GM18520 (cell line): ENCODE results near the gene LIF.

Source experiments
- ATAC-seq: cut with Tn5 transposase; IDR thresholded peaks from one replicate; pipeline ENCODE4 v1.9.1; 2021; ENCODE audit not compliant: unreplicated experiment

Gene LIF

DNA sequence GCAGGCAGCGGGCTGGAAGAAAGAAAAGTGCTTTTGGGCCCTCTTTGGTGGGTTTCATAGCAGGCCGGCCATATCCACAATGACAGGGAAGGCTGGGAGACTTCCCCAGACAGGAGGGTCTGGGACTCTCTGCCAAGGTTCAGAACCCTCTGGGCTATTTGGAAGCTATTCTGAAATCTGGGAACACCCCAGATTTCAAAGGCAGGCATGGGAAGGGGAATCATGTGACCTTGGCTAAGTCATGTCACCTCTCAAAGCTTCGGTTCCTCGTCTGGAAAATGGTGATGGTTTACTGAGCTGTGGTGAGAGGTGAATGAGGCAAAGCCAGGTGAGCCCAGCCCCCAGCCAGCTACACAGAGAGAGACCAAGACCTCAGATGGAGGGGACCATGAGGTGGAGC, 38.1 kb upstream of the LIF start:
- no peak for ATAC-seq

DNA sequence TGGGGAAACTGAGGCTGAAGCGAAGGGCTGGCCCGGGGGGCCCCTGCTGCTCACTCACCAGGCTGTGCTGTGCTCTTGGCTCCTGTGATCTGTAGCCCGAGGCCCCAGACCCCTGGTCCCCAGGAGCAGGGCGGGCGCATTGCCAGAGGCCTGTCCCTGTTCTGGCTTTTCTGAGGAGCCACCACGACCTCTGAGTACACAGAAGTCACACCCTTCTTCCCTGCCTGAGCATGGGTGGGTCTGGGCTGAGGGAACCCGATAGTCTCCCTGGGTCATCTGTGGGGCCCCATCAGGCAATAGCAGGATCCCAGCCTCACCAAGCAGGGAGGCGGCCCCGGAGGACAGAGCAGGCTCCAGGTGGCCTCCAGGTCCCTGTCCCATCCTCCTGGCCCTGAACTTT, 37.6 kb upstream of the LIF start:
- no peak for ATAC-seq

DNA sequence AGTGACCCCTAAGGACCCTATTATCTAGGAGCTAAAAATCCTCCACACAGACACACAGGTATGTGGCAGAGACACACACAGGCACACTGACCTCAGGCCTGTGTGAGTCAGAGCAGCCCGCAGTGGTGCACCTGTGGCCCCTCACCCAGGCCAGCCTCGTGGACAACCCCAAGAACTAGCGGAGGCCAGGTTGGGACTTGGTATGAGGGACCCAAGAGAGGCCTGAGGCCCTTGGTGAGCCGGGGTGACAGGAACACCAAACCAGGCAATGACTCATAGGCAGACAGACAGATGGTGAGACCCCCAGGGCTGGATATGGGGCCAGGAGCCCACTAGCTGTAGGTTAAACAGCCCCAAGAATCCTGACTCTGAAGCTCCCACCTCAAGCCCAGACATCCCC, 36.8 kb upstream of the LIF start:
- ATAC-seq, result no peak

DNA sequence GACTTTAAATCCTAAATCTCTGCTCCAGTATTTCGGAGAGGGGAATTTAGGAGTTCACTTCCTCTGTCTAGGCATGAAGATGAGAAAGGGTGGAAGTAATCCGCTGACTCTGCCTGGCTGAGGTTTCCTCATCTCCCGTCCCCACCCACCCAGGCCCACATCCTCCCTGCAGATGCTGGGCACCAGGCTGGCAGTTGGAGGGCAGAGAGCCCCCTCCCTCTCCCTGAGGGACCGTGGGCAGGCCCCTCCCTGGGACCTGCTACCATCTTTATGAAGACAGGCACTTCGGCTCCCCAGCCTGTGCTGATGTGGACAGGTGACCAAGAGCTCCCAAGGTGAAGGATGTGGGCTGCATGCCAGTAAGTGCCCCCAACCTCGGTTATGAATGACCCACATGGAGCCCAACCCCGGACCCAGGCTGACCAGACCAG, 36.1 kb upstream of the LIF start:
- no peak for ATAC-seq

DNA sequence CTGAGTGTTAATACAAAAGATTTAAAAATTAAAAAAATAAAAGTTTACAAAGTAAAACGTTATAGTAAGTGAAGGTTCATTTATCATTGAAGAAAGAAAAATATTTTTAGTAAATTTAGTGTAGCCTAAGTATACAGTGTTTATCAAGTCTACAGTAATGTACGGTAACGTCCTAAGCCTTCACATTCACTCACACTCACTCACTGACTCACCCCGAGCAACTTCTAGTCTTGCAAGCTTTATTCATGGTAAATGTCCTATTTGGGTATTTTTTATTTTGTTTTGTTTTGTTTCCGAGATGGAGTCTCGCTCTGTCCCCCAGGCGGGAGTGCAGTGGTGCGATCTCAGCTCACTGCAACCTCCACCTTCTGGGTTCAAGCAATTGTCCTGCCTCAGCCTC, 33.9 kb upstream of the LIF start:
- no peak for ATAC-seq

DNA sequence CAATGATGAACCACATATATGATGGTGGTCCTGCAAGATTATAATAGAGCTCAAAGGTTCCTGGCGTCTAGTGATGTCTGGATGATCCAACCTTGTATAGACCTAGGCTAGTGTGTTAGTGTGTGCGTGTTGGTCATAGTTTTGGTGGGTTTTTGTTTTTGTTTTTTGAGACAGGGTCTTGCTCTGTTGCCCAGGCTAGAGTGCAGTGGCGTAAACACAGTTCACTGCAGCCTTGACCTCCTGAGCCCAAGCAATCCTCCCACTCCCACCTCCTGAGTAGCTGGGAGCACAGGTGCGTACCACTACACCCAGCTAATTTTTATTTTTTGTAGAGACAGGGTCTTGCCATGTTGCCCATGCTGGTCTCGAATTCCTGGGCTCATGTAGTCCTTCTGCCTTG, 33.4 kb upstream of the LIF start:
- ATAC-seq, result no peak

DNA sequence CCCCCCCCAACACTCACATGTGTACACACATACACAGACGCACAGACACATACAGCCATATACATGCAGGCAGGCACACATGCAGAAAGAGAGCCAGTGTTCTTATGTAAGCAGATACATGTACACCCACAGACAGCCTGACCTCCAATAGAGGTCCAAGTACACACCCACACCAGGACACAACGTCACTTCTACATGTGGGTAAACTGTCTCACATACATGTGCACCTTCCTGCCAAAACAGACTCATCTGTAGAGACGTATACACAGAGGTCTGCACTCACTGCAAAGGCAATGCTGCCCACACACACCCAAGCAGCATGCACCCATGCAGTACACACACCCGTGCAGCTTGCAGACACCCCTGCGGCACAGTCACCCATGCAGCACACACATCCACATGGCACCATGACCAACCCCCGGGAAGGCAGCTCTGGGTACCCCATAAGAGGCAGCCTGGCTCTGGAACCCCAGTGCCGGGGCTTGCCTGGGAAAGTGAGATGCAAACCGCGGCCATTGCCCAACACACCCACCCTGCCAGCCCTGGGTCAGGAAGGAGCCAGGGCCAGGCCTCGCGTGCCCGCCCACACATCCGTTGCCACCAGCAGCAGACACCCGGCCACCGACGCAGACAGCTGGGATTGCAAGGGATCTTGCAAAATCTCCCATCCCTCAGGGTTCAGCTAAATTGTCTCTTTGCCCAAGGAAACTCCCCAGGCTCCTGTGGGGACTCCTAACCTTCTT, 32.7 kb upstream of the LIF start:
- no peak for ATAC-seq

DNA sequence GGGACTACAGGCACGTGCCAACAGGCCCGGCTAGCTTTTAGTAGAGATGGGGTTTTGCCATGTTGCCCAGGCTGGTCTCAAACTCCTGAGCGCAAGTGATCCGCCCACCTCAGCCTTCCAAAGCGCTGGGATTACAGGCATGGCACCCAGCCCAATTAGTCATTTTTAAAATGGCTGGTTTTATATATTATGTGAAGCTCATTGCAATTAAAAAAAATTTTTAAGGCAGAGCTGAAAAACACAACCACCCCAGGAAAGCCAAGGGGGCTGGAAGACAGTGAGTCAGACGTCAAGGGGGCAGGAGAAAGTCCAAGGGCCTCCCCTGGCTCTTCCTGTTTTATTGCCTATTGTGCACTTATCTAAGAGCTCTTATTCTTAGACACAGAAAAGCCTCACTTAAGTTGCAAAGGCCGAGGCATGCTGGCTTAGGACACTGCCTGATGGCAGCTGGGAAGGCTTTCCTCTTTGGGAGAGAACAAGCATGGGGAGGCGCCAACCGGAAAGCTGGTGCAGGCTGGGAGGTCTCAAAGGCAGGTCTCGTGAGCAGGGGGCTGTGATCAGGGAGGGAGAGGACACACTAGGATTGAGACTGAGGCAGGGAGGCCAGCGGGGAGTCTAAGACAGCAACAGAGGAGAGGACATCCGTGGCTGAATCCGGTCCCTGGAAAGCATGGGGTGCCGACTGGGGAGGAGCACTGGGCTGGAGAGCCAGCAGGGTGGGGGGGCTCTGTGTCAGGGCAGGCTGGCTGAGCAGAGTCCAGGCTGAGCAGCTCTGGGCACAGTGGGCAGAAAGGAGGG, 31.2 kb upstream of the LIF start:
- no peak for ATAC-seq

DNA sequence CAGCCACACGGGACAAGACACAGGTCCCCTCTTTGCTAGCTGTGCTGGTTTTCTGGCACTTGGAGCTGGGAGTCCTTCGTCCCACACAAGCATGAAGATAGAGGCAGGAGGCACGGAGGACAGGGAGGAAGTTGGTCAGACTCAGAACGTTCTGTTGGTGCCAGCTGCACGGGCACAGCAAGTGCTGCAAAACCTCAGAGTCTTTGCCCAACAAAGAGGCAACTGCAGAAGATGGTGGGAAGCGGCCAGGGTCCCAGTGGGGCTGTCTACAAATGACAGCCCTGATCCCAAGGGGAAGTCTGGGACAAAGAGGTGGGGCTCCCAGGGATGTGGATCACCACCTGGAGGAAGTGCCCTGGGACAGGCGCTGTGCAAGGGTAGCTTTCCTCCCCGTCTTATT, 29.5 kb upstream of the LIF start:
- no peak for ATAC-seq

DNA sequence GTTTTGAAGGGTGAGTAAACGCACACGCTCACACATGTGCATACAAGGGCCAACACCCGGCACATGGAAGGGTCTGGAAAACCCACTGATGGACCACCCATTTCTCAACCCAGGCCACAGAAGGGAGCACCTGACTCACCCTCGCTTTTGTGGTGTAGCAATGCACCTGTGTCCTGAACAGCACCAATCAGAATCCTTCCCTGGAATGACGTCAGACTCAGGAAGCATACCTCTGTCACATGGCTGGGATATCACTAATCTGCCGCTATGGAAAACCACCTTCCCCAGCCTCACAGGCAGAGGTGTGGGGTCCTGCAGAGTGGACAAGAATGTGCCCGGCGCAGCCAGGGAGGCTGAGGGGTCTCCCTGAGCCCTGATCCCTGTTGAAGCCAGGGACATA, 29.1 kb upstream of the LIF start:
- no peak for ATAC-seq

DNA sequence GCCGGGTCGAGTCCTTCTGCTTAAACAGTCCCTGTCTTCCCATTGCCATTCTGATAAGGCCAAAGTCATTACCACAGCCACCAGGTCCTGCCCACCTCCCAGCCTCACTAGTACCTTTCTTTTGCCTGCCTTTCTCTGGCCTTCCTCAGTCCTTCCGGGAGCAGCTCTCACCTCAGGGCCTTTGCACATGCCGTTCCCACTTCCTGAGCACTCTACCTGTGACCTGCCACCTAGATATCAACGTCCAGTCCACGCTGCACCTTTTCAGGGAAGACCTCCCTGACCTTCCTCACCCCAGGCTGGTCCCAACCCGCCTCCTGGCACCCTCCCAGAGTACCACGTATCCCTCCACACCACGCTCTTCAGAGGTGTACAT, 27.9 kb upstream of the LIF start:
- ATAC-seq, result no peak

DNA sequence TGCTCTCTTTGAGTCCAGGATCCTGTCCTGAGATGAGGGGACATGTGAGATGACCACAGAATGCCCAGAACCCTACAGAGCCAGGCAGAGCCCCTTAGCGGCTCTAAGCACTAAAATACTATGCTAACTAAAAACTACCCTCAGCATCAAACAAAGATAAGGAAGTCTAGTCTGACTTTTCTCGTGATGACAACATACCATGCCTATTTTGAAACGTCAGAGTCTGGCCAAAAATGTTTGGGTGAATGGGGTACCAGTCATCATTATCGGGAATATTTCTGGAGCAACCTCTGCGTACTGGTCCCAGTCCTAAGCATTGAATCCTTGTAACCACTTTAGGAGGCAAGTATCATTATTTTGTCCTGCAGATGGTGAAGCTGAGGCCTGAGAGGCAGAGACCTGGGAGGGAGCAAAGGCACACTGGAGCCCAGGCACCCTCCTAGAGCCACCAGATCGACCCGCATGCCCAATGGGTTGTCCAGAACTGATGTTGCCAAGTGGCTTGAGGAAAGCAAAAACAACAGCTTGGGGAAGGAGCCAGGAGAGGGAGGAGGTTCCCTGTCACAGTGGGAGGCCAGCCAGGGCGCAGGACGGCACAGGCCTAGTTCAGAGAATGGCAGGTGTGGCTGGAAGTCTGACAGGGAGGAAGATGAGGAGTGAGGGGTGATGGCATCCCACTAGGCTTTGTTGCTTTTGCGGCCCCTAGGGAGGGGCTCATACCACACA, 27.3 kb upstream of the LIF start:
- ATAC-seq, result no peak

DNA sequence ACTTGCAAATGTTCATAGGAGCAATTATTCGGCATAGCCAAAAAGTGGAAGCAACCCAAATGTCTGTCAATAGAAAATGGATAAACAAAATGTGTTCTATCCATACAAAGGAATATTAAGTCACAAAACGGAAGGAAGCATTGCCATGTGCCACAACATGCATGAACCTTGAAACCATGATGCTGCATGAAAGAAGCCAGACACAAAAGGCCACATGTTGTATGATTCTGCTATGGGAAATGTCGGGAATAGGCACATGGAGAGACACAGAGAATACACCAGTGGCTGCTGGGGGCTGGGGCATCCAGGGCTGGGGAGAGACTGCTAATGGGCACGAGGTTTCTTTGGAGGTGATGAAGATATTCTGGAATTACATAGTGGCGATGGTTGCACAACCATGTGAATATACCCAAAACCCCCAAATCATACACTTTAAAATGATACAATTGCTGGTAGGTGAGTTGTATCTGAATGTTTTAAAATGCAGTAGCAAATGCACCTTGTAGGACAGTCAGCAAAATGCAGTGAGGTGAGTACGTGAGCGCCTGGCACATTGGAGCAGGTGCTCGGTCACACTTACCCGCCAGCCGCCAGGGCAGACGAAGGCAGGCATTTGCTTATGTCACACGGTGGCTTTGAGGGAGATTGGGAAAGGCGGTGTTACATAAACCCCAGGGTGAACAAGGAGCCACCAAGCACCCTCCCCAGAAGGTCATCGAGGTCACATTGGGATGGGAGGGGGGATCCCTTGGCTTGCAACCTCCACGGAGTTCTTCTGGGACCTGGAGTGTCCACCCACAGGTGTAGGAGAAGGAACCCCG, 26.4 kb upstream of the LIF start:
- ATAC-seq, result no peak

DNA sequence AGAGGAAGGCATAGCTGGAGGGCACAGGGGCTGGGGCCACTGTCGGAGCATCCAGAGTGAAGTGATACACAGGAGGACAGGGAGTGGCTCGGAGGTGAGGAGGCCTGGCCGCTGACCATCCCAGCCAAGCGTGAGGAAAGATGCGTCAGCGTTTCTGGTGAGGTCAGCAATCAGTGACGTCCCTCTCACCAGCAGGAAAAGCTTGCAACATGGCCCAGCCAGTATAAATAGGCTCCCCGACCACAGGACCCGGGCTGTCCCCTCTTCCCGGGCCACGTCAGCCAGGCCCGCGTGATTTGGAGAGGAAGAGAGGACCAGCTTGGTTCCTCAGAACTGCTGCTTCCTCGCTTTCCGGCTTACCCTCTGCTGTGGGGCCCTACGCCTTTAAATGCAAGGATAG, 24.3 kb upstream of the LIF start:
- no peak for ATAC-seq

DNA sequence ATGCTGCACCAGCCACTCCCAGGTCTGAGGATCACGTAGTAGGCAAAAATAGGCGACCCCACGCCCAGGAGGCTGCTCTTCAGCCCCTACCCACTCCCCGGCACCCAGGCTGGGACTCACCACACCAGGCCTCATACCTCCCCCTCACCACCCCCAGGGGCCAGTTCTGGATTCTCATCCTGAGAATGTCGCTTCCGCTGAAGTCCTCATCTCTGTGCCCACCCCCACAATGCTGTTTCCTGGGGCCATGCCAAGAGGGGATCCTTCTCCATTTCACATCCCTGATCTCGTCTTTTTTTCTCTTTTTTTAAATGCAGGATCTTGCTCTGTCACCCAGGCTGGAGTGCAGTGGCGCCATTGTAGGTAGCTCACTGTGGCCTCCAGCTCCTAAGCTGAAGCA, 21.8 kb upstream of the LIF start:
- no peak for ATAC-seq

DNA sequence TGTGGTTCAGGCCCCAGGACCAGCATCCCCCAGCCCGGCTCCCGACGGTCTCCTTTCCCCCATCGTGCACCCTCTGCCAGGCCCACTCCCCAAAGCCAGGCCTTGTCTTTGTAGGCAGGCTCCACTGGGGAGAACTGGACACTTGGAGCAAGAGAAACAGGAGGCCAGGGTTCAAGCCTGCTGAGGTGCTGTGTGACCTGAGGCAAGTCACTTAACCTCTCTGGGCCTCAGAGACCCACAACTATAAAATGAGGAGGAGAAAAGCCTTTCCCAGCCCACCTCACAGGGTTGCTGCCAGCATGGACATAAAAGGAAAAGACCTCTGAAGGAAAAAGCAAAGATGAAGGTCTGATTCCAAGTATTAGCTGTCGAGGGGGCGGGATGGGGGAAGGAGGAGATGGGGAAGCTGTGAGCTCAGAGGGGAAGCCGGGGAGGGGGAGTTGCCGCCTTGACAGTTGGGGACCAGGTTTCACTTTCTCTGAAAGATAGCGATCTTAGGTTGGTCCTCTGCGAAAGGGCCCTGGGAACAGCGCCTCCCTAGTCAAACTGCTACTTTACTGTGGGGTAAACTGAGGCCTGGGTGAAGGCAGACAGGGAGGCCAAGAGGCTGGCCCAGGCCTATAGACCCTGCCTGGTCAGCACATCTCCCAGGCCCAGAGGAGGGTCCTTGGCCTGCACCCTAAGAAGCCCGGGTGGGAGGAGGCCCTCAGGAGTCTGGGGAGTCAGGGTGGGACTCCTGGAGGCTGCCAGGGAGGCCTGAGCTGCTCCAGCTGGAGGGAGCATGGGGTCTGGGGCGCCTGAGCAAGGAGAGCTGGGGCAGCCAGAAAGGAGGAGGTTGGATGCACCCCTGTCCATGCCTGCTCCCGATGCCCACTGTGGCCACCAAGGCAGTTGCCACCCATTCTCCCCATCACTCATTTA, 21.1 kb upstream of the LIF start:
- no peak for ATAC-seq

DNA sequence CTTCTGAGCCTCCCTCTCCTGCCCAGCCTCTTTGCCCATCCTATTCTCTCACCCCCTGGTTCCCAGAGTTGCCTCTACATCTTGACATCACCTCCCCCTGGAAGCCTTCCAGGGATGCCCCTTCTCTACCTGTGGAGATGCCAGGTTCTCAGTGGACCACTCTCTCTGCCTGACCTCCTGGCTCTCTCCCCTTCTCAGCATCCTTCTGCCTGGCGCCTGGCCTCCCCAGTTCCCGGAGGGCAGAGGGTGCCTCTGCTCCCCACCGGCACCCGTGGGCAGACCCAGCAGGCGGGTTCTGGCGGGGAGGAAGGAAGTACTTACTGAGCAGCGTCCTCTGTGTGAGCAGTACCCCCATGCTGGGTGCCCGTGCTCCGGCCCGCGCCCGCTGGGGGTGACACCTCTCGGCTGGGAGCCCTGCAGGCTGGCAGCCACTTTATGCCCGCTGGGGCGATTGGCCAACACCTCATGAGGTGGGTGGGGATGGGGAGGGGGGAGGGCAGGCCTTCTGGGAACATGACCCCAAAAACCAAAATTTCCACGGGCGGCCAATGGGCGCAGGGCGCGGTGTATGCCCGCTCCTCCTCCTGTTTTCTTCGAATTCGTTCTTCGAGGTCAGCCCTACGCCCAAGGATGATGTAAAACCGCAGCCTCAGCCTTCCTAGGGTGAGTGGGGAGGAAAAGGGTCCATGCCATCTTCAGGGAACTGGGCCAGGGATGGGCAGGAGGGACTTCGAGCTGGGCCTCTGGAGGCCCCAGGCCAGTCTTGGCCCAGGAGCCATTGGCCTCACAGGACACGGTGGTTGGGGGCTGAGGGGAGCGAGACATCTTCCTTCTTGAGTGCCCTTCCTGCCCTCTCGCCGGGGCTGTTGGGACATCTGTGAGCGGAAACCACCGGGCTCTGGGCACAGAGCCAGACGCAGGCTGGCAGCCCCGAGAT, 20.2 kb upstream of the LIF start, which contains the start of gene OSM:
Gene OSM, minus strand, starts transcription at position 407 of the 937 bp plus-strand sequence. Its CDS starts 52 bp downstream, at position 355.
- no peak for ATAC-seq

DNA sequence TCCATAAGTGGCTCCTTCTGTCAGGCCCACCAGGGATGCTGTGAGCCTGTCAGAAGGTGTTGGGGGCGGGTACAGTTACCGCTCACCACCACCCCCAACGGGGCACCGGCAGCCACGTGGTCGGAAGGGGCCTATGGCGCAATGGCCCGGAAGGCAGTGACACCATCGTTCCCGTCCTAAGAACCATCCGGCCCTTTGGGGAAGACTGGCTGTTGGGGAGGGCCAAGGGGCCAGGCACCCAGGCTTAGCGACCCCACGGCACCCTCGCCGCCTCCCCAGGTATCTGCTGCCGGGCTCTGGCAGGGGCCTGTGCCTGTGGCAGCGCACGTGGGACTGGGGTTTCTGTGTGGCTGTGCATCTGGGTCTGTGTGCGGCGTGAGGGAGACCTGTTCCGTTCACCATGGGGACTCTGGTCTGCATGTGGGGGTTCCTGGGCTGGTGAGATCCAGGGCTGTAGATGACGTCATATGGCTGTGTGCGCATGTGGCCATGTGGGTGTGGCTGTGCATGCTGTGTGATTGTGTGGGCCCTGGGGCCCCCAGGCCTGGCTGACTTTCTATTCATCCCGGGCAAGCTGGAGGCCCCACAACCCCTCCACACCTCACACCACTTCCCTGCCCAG, 19.4 kb upstream of the LIF start:
- ATAC-seq, result peak; percentile 34
